Left renal cortex interstitium (tissue), 4 donors: Measurements from ENCODE around the gene SDHC. TPM values are rescaled to one million over a fixed set of nuclear protein-coding genes. Genes with fewer than 3 reads are reported as not detected.
"Not testable (repeated sequence)": the region's sequence is repeated elsewhere in the genome, so short reads cannot be mapped to it uniquely, and the experiment has no call there.

Experiments used
- DNase-seq, 4 donors: peaks; one replicate each; pipeline ENCODE4 v3.0.0-alpha.2; 2013; ENCODE audit warnings: low read depth in 4 of 4, low spot score in 2 of 4, missing footprints in 1 of 4
- polyA plus RNA-seq, 4 donors: library from polyadenylated mRNA; unstranded; fragments of 120-200 nt; gene quantifications; one replicate each; pipeline ENCODE4 v1.2.1, GENCODE V29; 2013; ENCODE audit not compliant: insufficient read length in 4 of 4

SDHC gene
- polyA plus RNA-seq, 4 donors, result 229 to 284 (median 257) TPM

- not testable (repeated sequence) for DNase-seq
Measured at GRCh38 chr1:161409848-161410635, 95.9 kb downstream of the SDHC start.

DNA sequence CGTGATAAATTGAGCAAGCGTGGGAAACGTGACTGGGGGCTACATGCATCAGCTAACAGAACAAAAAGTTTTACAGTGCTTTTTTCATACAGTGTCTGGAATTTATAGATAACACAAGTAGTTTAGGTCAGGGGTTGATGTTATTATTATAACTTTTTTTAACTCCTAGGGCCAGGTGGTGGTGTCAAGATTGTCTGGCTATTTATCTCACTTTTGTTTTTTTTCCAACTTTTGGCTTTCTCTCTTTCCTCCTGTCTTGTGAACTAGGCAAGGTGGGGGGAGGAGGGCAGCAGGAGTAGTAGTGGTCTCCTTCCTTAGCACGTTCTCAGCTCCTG is 96.4 kb downstream of the SDHC start:
- DNase-seq, result not testable (repeated sequence)

Other genes starting within 250 kb of the SDHC start
- gene ARHGAP30, start 244.5 kb upstream of the SDHC start, polyA plus RNA-seq, result 1 to 10 TPM; 1.8 to 2.6 (median 2.0) TPM
- 1 to 10 TPM; 2.1 to 4.8 (median 4.3) TPM for gene NECTIN4, start 224.8 kb upstream of the SDHC start, polyA plus RNA-seq
- 10 to 100 TPM; 14.9 to 21.5 (median 16.4) TPM for gene KLHDC9, start 216.0 kb upstream of the SDHC start, polyA plus RNA-seq
- gene PFDN2, start 196.3 kb upstream of the SDHC start, polyA plus RNA-seq, result 10 to 100 TPM; 71.1 to 85.7 (median 77.7) TPM
- 10 to 100 TPM; 45.3 to 57.5 (median 51.8) TPM for gene NIT1, start 196.3 kb upstream of the SDHC start, polyA plus RNA-seq
- 10 to 100 TPM; 43.1 to 57.7 (median 48.1) TPM for gene DEDD, start 181.7 kb upstream of the SDHC start, polyA plus RNA-seq
- gene UFC1, start 160.4 kb upstream of the SDHC start, polyA plus RNA-seq, result 100 to 1,000 TPM; 124 to 175 (median 145) TPM
- 10 to 100 TPM; 45.6 to 61.0 (median 50.3) TPM for gene USP21, start 154.9 kb upstream of the SDHC start, polyA plus RNA-seq
- 10 to 100 TPM; 34.6 to 62.0 (median 49.4) TPM for gene PPOX, start 148.0 kb upstream of the SDHC start, polyA plus RNA-seq
- 10 to 100 TPM; 36.7 to 49.3 (median 41.3) TPM for gene B4GALT3, start 136.9 kb upstream of the SDHC start, polyA plus RNA-seq
- 1 to 10 TPM in 2 of 4 donors, under 1 TPM in 2; 0.72 to 1.6 (median 1.1) TPM for gene ADAMTS4, start 115.3 kb upstream of the SDHC start, polyA plus RNA-seq
- 100 to 1,000 TPM; 178 to 218 (median 200) TPM for gene NDUFS2, start 112.0 kb upstream of the SDHC start, polyA plus RNA-seq
- 10 to 100 TPM in 3 of 4 donors, 1 to 10 TPM in 1; 10.0 to 16.1 (median 11.8) TPM for gene FCER1G, start 99.1 kb upstream of the SDHC start, polyA plus RNA-seq
- 100 to 1,000 TPM in 1 of 4 donors, under 1 TPM in 1, not detected in 2; 0.43 to 120 TPM for gene APOA2, start 90.8 kb upstream of the SDHC start, polyA plus RNA-seq
- 10 to 100 TPM; 12.7 to 16.9 (median 15.0) TPM for gene TOMM40L, start 88.3 kb upstream of the SDHC start, polyA plus RNA-seq
- gene NR1I3, start 76.2 kb upstream of the SDHC start, polyA plus RNA-seq, result 1 to 10 TPM; 1.9 to 4.4 (median 3.6) TPM
- gene PCP4L1, start 55.6 kb upstream of the SDHC start, polyA plus RNA-seq, result 1 to 10 TPM; 1.3 to 2.1 (median 1.4) TPM
- 1 to 10 TPM; 3.7 to 5.7 (median 4.8) TPM for gene MPZ, start 4.4 kb upstream of the SDHC start, polyA plus RNA-seq
- 10 to 100 TPM; 10.3 to 14.0 (median 12.5) TPM for gene CFAP126, start 53.5 kb downstream of the SDHC start, polyA plus RNA-seq
- gene FCGR2A, start 191.1 kb downstream of the SDHC start, polyA plus RNA-seq, result 1 to 10 TPM; 4.9 to 8.8 (median 5.4) TPM
- under 1 TPM; 0.27 to 0.43 (median 0.37) TPM for gene HSPA6, start 210.2 kb downstream of the SDHC start, polyA plus RNA-seq
- gene FCGR3A, start 235.4 kb downstream of the SDHC start, polyA plus RNA-seq, result 1 to 10 TPM; 1.6 to 2.2 (median 1.9) TPM